ENCODE measurements around the gene IFNL4.

DNA sequence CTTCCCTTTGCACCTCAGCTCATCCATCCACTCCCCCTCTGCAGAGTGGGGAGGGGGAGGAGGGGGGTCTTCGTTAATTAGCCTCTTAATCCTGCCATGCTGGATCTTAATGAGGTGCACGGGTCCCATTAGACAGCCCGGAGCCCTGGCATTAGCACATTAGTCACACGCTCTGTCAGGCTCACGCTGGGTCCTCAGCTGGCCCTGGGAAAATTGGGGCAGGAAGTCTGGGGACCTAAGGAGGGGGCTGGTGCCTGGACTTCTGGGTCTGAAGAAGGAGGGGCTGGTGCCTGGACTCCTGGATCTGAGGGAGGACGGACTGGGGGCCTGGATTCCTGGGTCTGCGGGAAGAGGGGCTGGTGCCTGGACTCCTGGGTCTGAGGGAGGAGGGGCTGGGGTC lies 52.3 kb downstream of the IFNL4 start:
- TF ChIP-seq, protein P1, sequence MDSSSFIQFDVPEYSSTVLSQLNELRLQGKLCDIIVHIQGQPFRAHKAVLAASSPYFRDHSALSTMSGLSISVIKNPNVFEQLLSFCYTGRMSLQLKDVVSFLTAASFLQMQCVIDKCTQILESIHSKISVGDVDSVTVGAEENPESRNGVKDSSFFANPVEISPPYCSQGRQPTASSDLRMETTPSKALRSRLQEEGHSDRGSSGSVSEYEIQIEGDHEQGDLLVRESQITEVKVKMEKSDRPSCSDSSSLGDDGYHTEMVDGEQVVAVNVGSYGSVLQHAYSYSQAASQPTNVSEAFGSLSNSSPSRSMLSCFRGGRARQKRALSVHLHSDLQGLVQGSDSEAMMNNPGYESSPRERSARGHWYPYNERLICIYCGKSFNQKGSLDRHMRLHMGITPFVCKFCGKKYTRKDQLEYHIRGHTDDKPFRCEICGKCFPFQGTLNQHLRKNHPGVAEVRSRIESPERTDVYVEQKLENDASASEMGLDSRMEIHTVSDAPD (CRISPR knock-in tag; IDR thresholded peaks at IDR 0.05), result no peak
- TF ChIP-seq HNRNPK (IDR thresholded peaks at IDR 0.05; ENCODE audit: low read depth, low read length, poor library complexity, severe bottlenecking), result no peak

All from HepG2 (cell line).